Bronchial epithelial cell (primary cell): Measurements from ENCODE around the gene SRP72. TPM values are rescaled to one million over a fixed set of nuclear protein-coding genes. Genes with fewer than 3 reads are reported as not detected.
A peak's percentile ranks its signal among the peaks of the same experiment; 100 is the strongest.

Experiments used
- DNase-seq: peaks from one replicate; pipeline ENCODE4 v3.0.0-alpha.2; 2010; ENCODE audit warnings: low read depth
- FAIRE-seq: peaks from 2 replicates; lab custom pipeline; 2011; peaks lifted over from hg19 to GRCh38; lab: Jason Lieb, UNC
- H3K27me3 ChIP-seq: 2 replicates; pipeline ENCODE4 v1.5.1; 2011; ENCODE audit warnings: low read length; ENCODE audit not compliant: control insufficient read depth, insufficient read depth
- H3K36me3 ChIP-seq: 2 replicates; pipeline ENCODE4 v1.5.1; 2011; ENCODE audit warnings: low read length; ENCODE audit not compliant: control insufficient read depth, insufficient read depth
- H3K4me3 ChIP-seq: 2 replicates; pipeline ENCODE4 v1.5.1; 2011; ENCODE audit warnings: mild to moderate bottlenecking, low read depth, low read length, control low read depth
- total RNA-seq: library from RNA; depleted of rRNA; stranded (reverse); fragments of >200 nt; gene quantifications from 2 replicates; pipeline ENCODE4 v1.2.1, GENCODE V29; 2014
- TF ChIP-seq, protein P1 (sequence below): IDR thresholded peaks from 2 replicates; pipeline ENCODE4 v1.5.1; 2011; ENCODE audit warnings: mild to moderate bottlenecking, moderate library complexity, low read length, control low read depth, inconsistent platforms; ENCODE audit not compliant: insufficient read depth, severe bottlenecking

Gene SRP72
- total RNA-seq, 1 donor from 2014 or later = 73.7 TPM

DNA sequence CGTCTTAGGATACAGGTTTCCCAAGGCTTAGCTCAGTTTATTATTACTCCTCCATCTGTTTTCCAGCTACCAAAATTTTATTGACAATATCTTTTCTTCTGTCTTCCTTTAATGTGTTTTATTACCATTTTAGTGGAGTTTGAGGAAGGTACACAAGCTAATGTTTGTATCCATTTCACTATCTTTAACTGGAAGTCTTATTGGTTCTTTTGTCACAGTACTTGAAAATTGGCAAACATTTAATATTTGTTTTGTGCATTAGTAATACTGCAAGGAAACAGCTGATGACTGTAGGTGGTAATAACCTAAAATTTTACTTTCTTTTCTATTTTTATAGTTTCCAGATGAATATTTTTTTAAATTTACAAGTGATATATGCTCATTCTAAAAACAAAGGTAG lies 28.8 kb downstream of the SRP72 start:
- Histone ChIP-seq H3K27me3 (no peaks in the 10 kb centered on the region), H3K36me3 (peaks cover 8% of the 10 kb centered on the region), H3K4me3 (no peak overlapping the region)
- TF ChIP-seq, protein P1, sequence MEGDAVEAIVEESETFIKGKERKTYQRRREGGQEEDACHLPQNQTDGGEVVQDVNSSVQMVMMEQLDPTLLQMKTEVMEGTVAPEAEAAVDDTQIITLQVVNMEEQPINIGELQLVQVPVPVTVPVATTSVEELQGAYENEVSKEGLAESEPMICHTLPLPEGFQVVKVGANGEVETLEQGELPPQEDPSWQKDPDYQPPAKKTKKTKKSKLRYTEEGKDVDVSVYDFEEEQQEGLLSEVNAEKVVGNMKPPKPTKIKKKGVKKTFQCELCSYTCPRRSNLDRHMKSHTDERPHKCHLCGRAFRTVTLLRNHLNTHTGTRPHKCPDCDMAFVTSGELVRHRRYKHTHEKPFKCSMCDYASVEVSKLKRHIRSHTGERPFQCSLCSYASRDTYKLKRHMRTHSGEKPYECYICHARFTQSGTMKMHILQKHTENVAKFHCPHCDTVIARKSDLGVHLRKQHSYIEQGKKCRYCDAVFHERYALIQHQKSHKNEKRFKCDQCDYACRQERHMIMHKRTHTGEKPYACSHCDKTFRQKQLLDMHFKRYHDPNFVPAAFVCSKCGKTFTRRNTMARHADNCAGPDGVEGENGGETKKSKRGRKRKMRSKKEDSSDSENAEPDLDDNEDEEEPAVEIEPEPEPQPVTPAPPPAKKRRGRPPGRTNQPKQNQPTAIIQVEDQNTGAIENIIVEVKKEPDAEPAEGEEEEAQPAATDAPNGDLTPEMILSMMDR = no peak
- no peak for FAIRE-seq
- no peak for DNase-seq

DNA sequence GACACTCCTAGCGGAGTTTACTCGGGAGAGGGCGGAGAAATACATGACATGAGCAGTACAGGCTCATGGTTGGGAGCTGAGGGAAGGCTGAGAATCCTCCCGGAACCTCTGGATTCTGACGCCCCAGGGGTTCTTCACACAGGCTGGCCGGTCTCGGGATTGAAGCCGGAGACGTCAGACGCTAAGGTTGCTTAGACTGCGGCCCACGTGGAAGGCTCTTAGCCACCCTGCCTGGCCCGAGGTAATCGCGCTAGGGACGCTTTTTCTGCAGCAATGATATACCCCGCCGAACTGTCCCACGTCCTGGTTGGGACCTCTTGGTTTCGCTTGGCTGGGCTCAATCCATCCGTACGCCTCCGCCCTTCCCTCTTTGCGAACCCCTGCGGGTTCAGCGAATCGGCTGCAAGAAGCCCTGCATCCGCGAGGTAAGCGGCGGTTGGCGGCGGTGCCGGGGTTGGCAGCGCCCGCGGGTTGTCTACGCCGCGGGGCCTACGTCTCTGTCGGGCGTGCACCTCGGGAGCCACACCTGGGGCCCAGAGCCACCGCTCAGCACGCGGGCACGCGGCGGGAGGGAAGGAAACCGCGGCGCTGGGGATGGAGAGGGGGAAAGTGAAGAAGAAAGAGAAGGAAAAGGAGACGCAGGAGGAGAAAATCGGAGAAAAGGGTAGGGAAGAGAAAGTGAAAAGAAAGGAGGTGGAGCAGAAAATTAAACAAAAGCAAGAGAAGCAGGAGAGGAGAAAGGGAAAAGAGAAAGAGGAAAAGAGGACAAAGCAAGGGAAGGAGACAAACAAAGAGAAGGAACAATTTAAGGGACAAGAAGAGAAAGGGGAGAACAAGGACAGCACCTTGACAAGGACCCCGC lies 38.1 kb downstream of the SRP72 start, which contains the start of gene ARL9:
TSS of gene ARL9 (plus strand) at position 523 of the 862 bp plus-strand sequence. CDS start at position 595, 72 bp downstream.
- H3K4me3 ChIP-seq = peak within 1 kb of the TSS; percentile 36
- no peaks in the 10 kb centered on the region for H3K27me3 ChIP-seq
- H3K36me3 ChIP-seq = peaks cover 1% of the 10 kb centered on the region
- TF ChIP-seq, protein P1 = no peak
- DNase-seq = peak; percentile 35
- FAIRE-seq = no peak

GRCh38 chr4:56511098-56511497 lies 43.7 kb downstream of the SRP72 start:
- H3K36me3 ChIP-seq = no peaks in the 10 kb centered on the region
- DNase-seq = no peak
- FAIRE-seq = no peak
- TF ChIP-seq, protein P1 = no peak
- no peaks in the 10 kb centered on the region for H3K27me3 ChIP-seq
- H3K4me3 ChIP-seq = no peak overlapping the region

- Histone ChIP-seq H3K36me3 (no peaks in the 10 kb centered on the region), H3K27me3 (no peaks in the 10 kb centered on the region), H3K4me3 (no peak overlapping the region)
- DNase-seq (peak; percentile 42), FAIRE-seq (no peak)
- TF ChIP-seq, protein P1 = no peak
Observed at GRCh38 chr4:56512166-56512565, 44.7 kb downstream of the SRP72 start.

DNA sequence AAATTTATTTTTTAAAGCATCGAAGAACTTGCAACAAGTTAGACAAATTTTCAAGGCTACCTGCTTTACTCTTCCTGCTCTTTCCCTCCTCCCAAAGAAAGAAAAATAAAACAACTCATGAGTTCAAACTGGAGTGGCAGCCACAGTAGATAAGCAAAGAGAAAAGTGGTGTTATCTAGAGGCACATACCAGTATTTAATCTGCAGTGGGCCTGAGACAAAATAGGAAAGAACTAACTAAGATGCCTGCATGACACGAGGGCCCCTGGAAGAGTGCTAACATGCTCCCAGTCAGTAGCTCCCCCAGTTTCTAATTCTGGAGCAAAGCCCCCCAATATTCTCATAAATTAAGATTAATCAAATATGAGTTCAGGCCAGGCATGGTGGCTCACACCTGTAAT lies 46.1 kb downstream of the SRP72 start:
- TF ChIP-seq, protein P1 = no peak
- DNase-seq = no peak
- no peaks in the 10 kb centered on the region for H3K36me3 ChIP-seq
- H3K4me3 ChIP-seq = no peak overlapping the region
- H3K27me3 ChIP-seq = no peaks in the 10 kb centered on the region
- no peak for FAIRE-seq
